ENCODE results near the gene SLC35B2.
A peak's percentile ranks its signal among the peaks of the same experiment; 100 is the strongest.

Gene SLC35B2

GRCh38 chr6:44257753-44258324, 511 bp upstream of the SLC35B2 start:
- DNase-seq (ENCODE audit: extremely low read depth, low read depth), result no peak
- no peak for TF ChIP-seq CTCF (IDR thresholded peaks at IDR 0.05; ENCODE audit: low read depth, low read length)

GRCh38 chr6:44256775-44257024, 628 bp downstream of the SLC35B2 start:
- no peak for DNase-seq (ENCODE audit: extremely low read depth, low read depth)
- TF ChIP-seq CTCF (IDR thresholded peaks at IDR 0.05; ENCODE audit: low read depth, low read length), result no peak

GRCh38 chr6:44255871-44256774, 1.2 kb downstream of the SLC35B2 start:
- no peak for TF ChIP-seq CTCF (IDR thresholded peaks at IDR 0.05; ENCODE audit: low read depth, low read length)
- no peak for DNase-seq (ENCODE audit: extremely low read depth, low read depth)

- no peak for DNase-seq (ENCODE audit: extremely low read depth, low read depth)
- TF ChIP-seq CTCF (IDR thresholded peaks at IDR 0.05; ENCODE audit: low read depth, low read length), result no peak
Measured at GRCh38 chr6:44255105-44255808, 2.1 kb downstream of the SLC35B2 start.

- DNase-seq (ENCODE audit: extremely low read depth, low read depth), result no peak
- no peak for TF ChIP-seq CTCF (IDR thresholded peaks at IDR 0.05; ENCODE audit: low read depth, low read length)
Measured at GRCh38 chr6:44254191-44255104, 2.9 kb downstream of the SLC35B2 start.

- no peak for DNase-seq (ENCODE audit: extremely low read depth, low read depth)
- TF ChIP-seq CTCF (IDR thresholded peaks at IDR 0.05; ENCODE audit: low read depth, low read length), result peak; percentile 46
Measured at GRCh38 chr6:44253307-44254101, 3.8 kb downstream of the SLC35B2 start.
